Measurements from ENCODE around the gene SYCE3. TPM values are rescaled to one million over a fixed set of nuclear protein-coding genes. Genes with fewer than 3 reads are reported as not detected.

The SYCE3 gene
- total RNA-seq, 1 donor from 2014 or later, result not detected

DNA sequence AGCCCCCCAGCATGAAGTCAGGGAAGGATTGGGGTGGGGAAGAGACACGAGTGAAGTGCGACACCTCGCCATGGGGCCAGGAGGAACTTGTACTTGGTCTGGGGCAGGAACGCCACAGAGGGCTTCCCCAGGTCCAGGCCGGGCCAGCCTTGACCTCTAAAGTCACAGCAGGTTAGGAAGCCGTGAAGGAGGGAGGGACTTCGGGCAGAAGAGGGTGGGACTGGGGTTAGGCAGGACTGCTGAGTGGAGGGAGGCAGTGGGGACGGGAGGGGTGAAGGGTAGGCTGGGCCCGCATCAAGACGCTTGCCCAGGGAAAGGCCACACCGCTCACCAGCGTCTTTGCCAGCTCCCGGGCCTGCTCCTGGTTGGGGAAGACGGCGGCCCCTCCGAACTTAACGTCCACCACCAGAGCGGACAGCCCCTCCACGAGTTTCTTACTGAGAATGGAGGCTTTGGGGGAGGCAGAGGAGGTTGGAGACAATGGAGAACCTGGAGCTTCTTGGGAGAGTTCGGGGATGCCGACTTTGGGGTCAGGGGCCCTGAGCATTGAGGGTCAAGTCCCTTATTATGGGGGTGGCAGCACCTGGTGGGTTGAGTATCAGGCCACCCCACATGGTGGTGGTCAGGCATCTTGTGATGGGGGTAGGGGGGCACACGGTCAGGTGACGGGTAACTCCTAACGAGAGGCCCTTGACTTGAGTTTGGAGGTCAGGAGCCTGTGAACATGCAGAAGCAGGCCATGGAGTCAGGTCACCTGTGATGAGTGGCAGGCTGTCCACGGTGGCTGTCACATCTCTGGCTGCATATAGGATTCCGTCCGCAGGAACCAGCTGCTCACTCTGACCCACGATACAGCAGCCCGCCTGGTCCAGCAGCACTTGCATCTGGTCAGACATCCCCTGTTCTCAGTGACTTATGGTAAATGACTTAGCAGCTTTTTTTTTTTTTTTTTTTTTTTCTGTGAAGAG lies 35.6 kb downstream of the SYCE3 start:
- H3K79me2 ChIP-seq (ENCODE audit: low read depth), result peaks cover 9% of the 10 kb centered on the region
- H3K27ac ChIP-seq, result no peak overlapping the region
- H3K36me3 ChIP-seq, result no peaks in the 10 kb centered on the region
- Mint-ChIP-seq H3K27me3 (ENCODE audit: insufficient read depth, low read depth) (peaks cover 45% of the 10 kb centered on the region), H3K27ac (no peak overlapping the region), H3K4me3 (peak overlapping the region; percentile 80), H3K36me3 (peaks cover 5% of the 10 kb centered on the region), H3K9me3 (no peaks in the 10 kb centered on the region), H3K4me1 (peaks cover 12% of the 10 kb centered on the region)
- H3K4me3 ChIP-seq, result peak overlapping the region; percentile 92
- DNase-seq (ENCODE audit: low spot score), result peak; percentile 24
- peaks cover 58% of the 10 kb centered on the region for H3F3A ChIP-seq (ENCODE audit: low read depth)
- peaks cover 21% of the 10 kb centered on the region for H3K4me1 ChIP-seq
- peaks cover 60% of the 10 kb centered on the region for H3K27me3 ChIP-seq
- H3K9me3 ChIP-seq (ENCODE audit: low read depth), result no peaks in the 10 kb centered on the region
- H2AFZ ChIP-seq (replicated peaks), result no peak overlapping the region
- no peak overlapping the region for H3K9ac ChIP-seq
- peaks cover 66% of the 10 kb centered on the region for H4K20me1 ChIP-seq (ENCODE audit: low read depth)
- peak overlapping the region; percentile 99 for H3K4me2 ChIP-seq
- no peak for TF ChIP-seq EZH2 (IDR thresholded peaks at IDR 0.05)

- H3K4me1 ChIP-seq, result peaks cover 18% of the 10 kb centered on the region
- peaks cover 54% of the 10 kb centered on the region for H3F3A ChIP-seq (ENCODE audit: low read depth)
- Mint-ChIP-seq H3K27me3 (ENCODE audit: insufficient read depth, low read depth) (peaks cover 43% of the 10 kb centered on the region), H3K36me3 (peaks cover 5% of the 10 kb centered on the region), H3K27ac (no peak overlapping the region), H3K9me3 (no peaks in the 10 kb centered on the region), H3K4me1 (peaks cover 12% of the 10 kb centered on the region), H3K4me3 (peak overlapping the region; percentile 80)
- peak overlapping the region; percentile 92 for H3K4me3 ChIP-seq
- H3K36me3 ChIP-seq, result no peaks in the 10 kb centered on the region
- H3K27me3 ChIP-seq, result peaks cover 51% of the 10 kb centered on the region
- peak overlapping the region; percentile 93 for H2AFZ ChIP-seq (replicated peaks)
- H3K79me2 ChIP-seq (ENCODE audit: low read depth), result peaks cover 9% of the 10 kb centered on the region
- no peak overlapping the region for H3K9ac ChIP-seq
- peak overlapping the region; percentile 99 for H3K4me2 ChIP-seq
- H3K9me3 ChIP-seq (ENCODE audit: low read depth), result no peaks in the 10 kb centered on the region
- peak; percentile 87 for DNase-seq (ENCODE audit: low spot score)
- peak overlapping the region; percentile 78 for H3K27ac ChIP-seq
- TF ChIP-seq, protein P1, sequence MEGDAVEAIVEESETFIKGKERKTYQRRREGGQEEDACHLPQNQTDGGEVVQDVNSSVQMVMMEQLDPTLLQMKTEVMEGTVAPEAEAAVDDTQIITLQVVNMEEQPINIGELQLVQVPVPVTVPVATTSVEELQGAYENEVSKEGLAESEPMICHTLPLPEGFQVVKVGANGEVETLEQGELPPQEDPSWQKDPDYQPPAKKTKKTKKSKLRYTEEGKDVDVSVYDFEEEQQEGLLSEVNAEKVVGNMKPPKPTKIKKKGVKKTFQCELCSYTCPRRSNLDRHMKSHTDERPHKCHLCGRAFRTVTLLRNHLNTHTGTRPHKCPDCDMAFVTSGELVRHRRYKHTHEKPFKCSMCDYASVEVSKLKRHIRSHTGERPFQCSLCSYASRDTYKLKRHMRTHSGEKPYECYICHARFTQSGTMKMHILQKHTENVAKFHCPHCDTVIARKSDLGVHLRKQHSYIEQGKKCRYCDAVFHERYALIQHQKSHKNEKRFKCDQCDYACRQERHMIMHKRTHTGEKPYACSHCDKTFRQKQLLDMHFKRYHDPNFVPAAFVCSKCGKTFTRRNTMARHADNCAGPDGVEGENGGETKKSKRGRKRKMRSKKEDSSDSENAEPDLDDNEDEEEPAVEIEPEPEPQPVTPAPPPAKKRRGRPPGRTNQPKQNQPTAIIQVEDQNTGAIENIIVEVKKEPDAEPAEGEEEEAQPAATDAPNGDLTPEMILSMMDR (IDR thresholded peaks at IDR 0.05), result peak; percentile 54
- TF ChIP-seq EZH2phosphoT487 (IDR thresholded peaks at IDR 0.05) (no peak), EZH2 (IDR thresholded peaks at IDR 0.05) (no peak)
- peaks cover 66% of the 10 kb centered on the region for H4K20me1 ChIP-seq (ENCODE audit: low read depth)
Observed at GRCh38 chr22:50526108-50526833, 36.4 kb downstream of the SYCE3 start.

DNA sequence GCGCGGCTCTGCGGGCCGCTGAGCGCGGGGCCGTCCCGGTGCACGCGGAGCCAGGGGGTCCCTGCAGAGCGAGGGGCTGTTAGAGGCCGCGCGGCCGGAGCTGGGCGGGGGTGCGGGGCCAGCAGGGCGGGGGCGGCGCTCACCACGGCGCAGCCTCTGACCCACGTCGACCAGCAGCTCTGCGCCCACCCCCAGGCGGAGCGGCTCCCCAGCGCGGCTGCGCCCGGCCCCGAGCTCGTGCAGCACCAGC lies 36.9 kb downstream of the SYCE3 start:
- Mint-ChIP-seq H3K27me3 (ENCODE audit: insufficient read depth, low read depth) (peaks cover 38% of the 10 kb centered on the region), H3K27ac (no peak overlapping the region), H3K9me3 (no peaks in the 10 kb centered on the region), H3K4me3 (peak overlapping the region; percentile 82), H3K4me1 (peaks cover 12% of the 10 kb centered on the region), H3K36me3 (peaks cover 5% of the 10 kb centered on the region)
- Histone ChIP-seq H4K20me1 (ENCODE audit: low read depth) (peaks cover 61% of the 10 kb centered on the region), H3K4me2 (peak overlapping the region; percentile 99), H3K4me3 (peak overlapping the region; percentile 92), H3K36me3 (no peaks in the 10 kb centered on the region), H3K27me3 (peaks cover 46% of the 10 kb centered on the region), H3K4me1 (peaks cover 13% of the 10 kb centered on the region), H3K9me3 (ENCODE audit: low read depth) (no peaks in the 10 kb centered on the region), H3K9ac (no peak overlapping the region), H3F3A (ENCODE audit: low read depth) (peaks cover 50% of the 10 kb centered on the region), H3K27ac (peak overlapping the region; percentile 78), H2AFZ (replicated peaks) (peak overlapping the region; percentile 93), H3K79me2 (ENCODE audit: low read depth) (peaks cover 9% of the 10 kb centered on the region)
- no peak for TF ChIP-seq EZH2 (IDR thresholded peaks at IDR 0.05)
- no peak for TF ChIP-seq EZH2phosphoT487 (IDR thresholded peaks at IDR 0.05)
- TF ChIP-seq, protein P1 (IDR thresholded peaks at IDR 0.05), result no peak
- DNase-seq (ENCODE audit: low spot score), result no peak
